SHP77 treated with DMSO at 0.1 percent for 48 hours (cell line): ENCODE results near the gene TMEM135.
"Not testable (repeated sequence)": the region's sequence is repeated elsewhere in the genome, so short reads cannot be mapped to it uniquely, and the experiment has no call there.

ENCODE experiments used
- DNase-seq: peaks from one replicate; lab custom pipeline; 2025; lab: John Stamatoyannopoulos, UW

Gene TMEM135

DNA sequence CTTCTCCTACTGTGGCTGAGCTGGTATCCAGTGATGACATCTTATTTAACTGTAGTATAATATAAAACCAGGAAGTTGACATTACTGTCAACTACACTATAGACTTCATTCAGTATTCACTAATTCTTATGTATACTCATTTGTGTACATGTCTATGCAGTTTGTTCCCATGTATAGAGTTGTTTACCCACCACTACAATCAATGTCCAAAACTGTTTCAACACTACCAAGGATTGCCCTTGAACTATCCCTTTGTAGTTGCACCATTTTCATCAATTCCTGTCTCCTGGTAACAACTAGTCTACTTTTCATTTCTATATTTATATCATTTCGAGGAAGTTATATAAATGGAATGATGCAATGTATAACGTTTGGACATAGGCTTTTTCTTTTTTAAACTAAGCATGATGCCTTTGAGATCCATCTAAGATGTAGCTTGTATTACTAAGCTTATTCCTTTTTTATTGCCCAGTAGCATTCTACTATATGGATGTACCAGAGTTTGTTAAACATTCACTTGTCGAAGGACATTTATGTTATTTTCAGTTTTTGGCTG is 39.2 kb downstream of the TMEM135 start:
- no peak for DNase-seq

GRCh38 chr11:87081358-87081757 is 43.6 kb downstream of the TMEM135 start:
- DNase-seq = no peak

- no peak for DNase-seq
These were observed 44.9 kb downstream of the TMEM135 start for GRCh38 chr11:87082590-87082989.

GRCh38 chr11:87083029-87083428 is 45.3 kb downstream of the TMEM135 start:
- DNase-seq = no peak

GRCh38 chr11:87092159-87092558 is 54.4 kb downstream of the TMEM135 start:
- no peak for DNase-seq

GRCh38 chr11:87092567-87092966 is 54.8 kb downstream of the TMEM135 start:
- DNase-seq = no peak

DNA sequence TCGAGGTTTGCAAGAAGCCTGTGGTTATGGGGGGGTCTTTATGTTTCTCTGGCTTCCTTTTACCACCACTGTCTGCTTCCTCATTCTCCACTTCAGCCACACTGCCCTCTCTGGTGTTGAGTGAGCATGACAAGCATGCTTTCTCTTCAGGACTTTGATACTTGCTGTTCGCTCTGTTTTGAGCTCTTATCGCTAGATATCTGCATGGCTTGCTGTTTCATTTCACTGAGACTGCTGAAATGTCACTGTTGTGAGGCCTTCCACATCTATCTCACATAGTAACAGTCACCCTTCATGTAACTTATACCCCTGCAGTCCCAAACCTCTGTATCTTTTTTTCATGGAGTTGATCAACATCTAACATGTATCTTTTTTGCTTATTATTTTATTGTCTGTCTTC is 59.8 kb downstream of the TMEM135 start:
- DNase-seq = no peak

GRCh38 chr11:87101956-87102580 is 64.3 kb downstream of the TMEM135 start:
- no peak for DNase-seq

GRCh38 chr11:87105826-87106225 is 68.1 kb downstream of the TMEM135 start:
- not testable (repeated sequence) for DNase-seq

DNA sequence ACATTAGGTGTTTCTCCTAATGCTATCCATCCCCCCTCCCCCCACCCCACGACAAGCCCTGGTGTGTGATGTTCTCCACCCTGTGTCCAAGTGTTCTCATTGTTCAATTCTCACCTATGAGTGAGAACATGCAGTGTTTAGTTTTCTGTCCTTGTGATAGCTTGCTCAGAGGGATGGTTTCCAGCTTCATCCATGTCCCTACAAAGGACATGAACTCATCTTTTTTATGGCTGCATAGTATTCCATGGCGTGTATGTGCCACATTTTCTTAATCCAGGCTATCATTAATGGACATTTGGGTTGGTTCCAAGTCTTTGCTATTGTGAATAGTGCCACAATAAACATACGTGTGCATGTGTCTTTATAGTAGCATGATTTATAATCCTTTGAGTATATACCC is 69.6 kb downstream of the TMEM135 start:
- not testable (repeated sequence) for DNase-seq

GRCh38 chr11:87110443-87111131 is 72.9 kb downstream of the TMEM135 start:
- DNase-seq = no peak

DNA sequence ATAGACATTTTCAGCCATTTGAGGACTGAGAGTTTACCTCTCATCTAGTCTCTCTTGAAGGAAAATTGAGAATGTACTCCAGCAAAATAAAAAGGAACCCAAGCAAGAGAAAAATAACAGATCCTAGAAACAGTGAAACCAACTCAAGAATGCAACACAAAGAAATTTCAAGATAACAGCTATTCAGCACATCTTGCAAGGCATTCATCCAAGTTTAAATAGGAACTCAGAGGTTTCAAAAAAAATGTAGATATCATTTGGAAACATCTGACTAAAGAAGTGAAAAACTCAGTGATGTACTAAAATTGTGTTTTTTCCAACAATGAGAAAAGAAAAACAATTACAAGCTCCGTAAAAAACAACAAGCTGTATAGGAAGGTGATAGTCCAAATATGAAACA is 76.4 kb downstream of the TMEM135 start:
- no peak for DNase-seq

- DNase-seq = no peak
These were observed 78.5 kb downstream of the TMEM135 start for GRCh38 chr11:87116185-87116584.

DNA sequence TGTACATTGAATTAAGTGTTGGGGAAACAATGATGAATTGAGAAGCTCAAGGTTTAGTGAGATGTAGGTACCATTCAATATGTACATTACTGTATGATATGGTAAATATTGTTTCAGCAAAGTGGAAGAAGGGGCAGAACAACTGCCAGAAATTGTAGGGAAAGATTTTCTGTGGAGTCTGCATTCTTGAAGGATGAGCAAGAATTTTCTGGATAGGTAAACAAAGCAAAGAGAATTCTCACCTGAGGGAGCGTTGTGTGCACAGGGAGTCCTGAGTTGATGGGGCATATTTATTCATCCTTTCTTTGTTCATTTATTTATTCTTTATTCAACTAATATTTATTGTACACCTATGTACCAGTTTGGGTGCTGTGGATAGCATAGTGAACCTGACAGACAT is 83.2 kb downstream of the TMEM135 start:
- DNase-seq = no peak

DNA sequence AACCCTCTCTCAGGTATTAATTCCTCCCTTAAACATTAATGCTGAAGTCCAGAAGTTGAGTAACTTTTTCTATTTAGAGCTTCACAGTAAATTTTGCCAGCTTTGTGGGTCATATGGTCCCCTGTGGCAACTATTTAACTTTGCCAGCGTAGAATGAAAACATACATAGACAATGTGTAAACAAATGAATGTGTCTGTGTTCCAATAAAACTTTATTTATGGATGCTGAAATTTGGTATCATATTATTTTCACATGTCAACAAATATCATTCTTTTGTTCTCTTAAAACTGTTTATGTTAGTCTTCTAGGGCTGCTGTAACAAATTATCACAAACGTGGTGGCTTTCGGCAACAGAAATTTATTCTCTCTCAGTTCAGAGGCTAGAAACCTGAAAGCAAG is 85.1 kb downstream of the TMEM135 start:
- DNase-seq = no peak

- no peak for DNase-seq
These were observed 87.5 kb downstream of the TMEM135 start for GRCh38 chr11:87125257-87125656.

- no peak for DNase-seq
These were observed 89.4 kb downstream of the TMEM135 start for GRCh38 chr11:87127101-87127500.

- no peak for DNase-seq
These were observed 90.6 kb downstream of the TMEM135 start for GRCh38 chr11:87128372-87128771.

DNA sequence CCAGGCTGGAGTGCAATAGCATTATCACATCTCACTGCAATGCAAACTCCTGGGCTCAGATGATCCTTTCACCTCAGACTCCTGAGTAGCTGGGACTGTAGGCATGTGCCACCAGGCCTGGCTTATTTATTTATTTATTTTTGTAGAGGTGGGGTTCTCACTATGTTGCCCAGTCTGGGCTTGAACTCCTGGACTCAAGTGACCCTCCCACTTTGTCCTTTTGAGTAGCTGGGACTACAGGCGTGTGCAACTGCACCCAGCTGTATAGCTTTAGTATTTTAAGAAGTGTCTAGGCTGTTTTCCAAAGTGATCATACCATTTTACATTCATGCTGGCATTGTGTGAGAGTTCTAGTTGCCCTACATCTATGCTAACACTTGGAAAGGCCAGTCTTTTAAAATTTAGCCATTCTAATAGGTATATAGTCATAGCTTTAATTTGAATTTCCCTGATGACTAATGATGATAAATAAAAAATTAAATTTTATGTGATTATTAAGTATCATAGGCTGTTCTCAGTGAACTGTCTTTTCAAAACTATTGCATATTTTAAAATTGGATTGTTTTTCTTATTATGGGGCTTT is 96.9 kb downstream of the TMEM135 start:
- no peak for DNase-seq

GRCh38 chr11:87136236-87136635 is 98.5 kb downstream of the TMEM135 start:
- no peak for DNase-seq

- DNase-seq = no peak
These were observed 100.0 kb downstream of the TMEM135 start for GRCh38 chr11:87137711-87138110.

- no peak for DNase-seq
These were observed 101.7 kb downstream of the TMEM135 start for GRCh38 chr11:87139475-87139874.

DNA sequence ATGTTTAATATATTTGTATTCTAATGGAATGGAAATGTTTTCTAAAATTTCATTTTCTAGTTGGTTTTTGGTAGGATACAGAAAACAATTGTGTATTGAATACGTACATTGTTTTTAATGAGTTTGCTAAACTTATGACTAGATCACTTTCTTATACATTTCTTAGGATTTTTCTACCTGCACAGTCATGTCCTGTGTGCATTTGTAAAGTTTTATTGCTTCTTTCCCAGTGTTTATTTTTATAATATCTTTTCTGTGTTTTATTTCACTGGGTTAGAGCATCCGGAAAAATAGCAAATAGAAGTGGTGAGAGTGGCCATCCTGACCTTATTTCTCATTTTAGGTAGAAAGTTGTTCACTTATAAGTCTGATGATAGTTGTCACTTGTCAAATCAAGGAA is 103.6 kb downstream of the TMEM135 start:
- DNase-seq = no peak
